Liver (tissue), 9 donors: ENCODE measurements around the gene GRIA3. TPM values are rescaled to one million over a fixed set of nuclear protein-coding genes. Genes with fewer than 3 reads are reported as not detected.

Experiments
- DNase-seq: peaks from one replicate; pipeline ENCODE4 v3.0.0-alpha.2; 2017; ENCODE audit warnings: low spot score
- H3K27ac ChIP-seq, 2 donors: one replicate each; pipeline ENCODE4 v1.7.0; 2013; ENCODE audit warnings: inconsistent platforms in 2 of 2, low read length in 2 of 2, control low read depth in 1 of 2, low read depth in 1 of 2, mild to moderate bottlenecking in 1 of 2
- H3K27me3 ChIP-seq, 4 donors: one replicate each; pipeline versions ENCODE4 v1.6.1 to v1.7.0; 2013; ENCODE audit warnings: low read length in 3 of 4, inconsistent platforms in 1 of 4, mild to moderate bottlenecking in 1 of 4, moderate library complexity in 1 of 4; ENCODE audit not compliant: control insufficient read depth in 4 of 4, insufficient read depth in 4 of 4
- H3K36me3 ChIP-seq, 4 donors: one replicate each; pipeline versions ENCODE4 v1.6.1 to v1.7.0; 2013; ENCODE audit warnings: low read length in 3 of 4, mild to moderate bottlenecking in 3 of 4, low read depth in 1 of 4, moderate library complexity in 1 of 4; ENCODE audit not compliant: control insufficient read depth in 4 of 4, insufficient read depth in 3 of 4
- H3K4me1 ChIP-seq, 4 donors: one replicate each; pipeline versions ENCODE4 v1.6.1 to v1.7.0; 2013; ENCODE audit warnings: low read length in 3 of 4, mild to moderate bottlenecking in 3 of 4, moderate library complexity in 1 of 4; ENCODE audit not compliant: control insufficient read depth in 4 of 4, insufficient read depth in 4 of 4
- H3K4me3 ChIP-seq, 3 donors: one replicate each; pipeline versions ENCODE4 v1.6.1 to v1.7.0; 2013; ENCODE audit warnings: low read length in 3 of 3, control low read depth in 1 of 3, low read depth in 1 of 3, mild to moderate bottlenecking in 1 of 3
- H3K9ac ChIP-seq, 2 donors: one replicate each; pipeline ENCODE4 v1.7.0; 2013; ENCODE audit warnings: low read length in 2 of 2, mild to moderate bottlenecking in 2 of 2, moderate library complexity in 2 of 2, control low read depth in 1 of 2, low read depth in 1 of 2
- H3K9me3 ChIP-seq, 4 donors: one replicate each; pipeline versions ENCODE4 v1.6.1 to v1.7.0; 2013; ENCODE audit warnings: low read length in 3 of 4; ENCODE audit not compliant: control insufficient read depth in 4 of 4
- EGR1 ChIP-seq, 2 donors: IDR thresholded peaks; 2 replicates each; pipeline ENCODE4 v1.6.1; 2016 to 2018; ENCODE audit warnings: antibody characterized with exemption in 2 of 2, low read depth in 2 of 2
- FOXA1 ChIP-seq: IDR thresholded peaks from 2 replicates; pipeline ENCODE4 v1.6.1; 2016; ENCODE audit warnings: antibody characterized with exemption
- FOXA2 ChIP-seq: IDR thresholded peaks from 2 replicates; pipeline ENCODE4 v1.6.1; 2016; ENCODE audit warnings: antibody characterized with exemption
- GABPA ChIP-seq, 2 donors: IDR thresholded peaks in 1 of 2; conservative IDR thresholded peaks in 1 of 2; 2 replicates each; pipeline ENCODE4 v1.6.1; 2016; ENCODE audit warnings: antibody characterized with exemption in 2 of 2, mild to moderate bottlenecking in 1 of 2, moderate library complexity in 1 of 2
- HNF4A ChIP-seq, 2 donors: conservative IDR thresholded peaks; 2 replicates each; pipeline ENCODE4 v1.6.1; 2016; ENCODE audit warnings: antibody characterized with exemption in 2 of 2, mild to moderate bottlenecking in 2 of 2
- HNF4G ChIP-seq: IDR thresholded peaks from 2 replicates; pipeline ENCODE4 v1.6.1; 2016; ENCODE audit warnings: antibody characterized with exemption
- JUND ChIP-seq, 2 donors: IDR thresholded peaks; 2 replicates each; pipeline ENCODE4 v1.6.1; 2016; ENCODE audit warnings: antibody characterized with exemption in 2 of 2
- NR2F2 ChIP-seq: IDR thresholded peaks from 2 replicates; pipeline ENCODE4 v1.6.1; 2016; ENCODE audit warnings: antibody characterized with exemption
- RAD21 ChIP-seq, 2 donors: IDR thresholded peaks; 2 replicates each; pipeline ENCODE4 v1.6.1; 2016; ENCODE audit warnings: antibody characterized with exemption in 2 of 2, mild to moderate bottlenecking in 2 of 2
- REST ChIP-seq: IDR thresholded peaks from 2 replicates; pipeline ENCODE4 v1.6.1; 2016; ENCODE audit warnings: antibody characterized with exemption, mild to moderate bottlenecking
- RXRA ChIP-seq, 2 donors: IDR thresholded peaks; 2 replicates each; pipeline ENCODE4 v1.6.1; 2017 to 2018; ENCODE audit warnings: antibody characterized with exemption in 2 of 2, mild to moderate bottlenecking in 1 of 2
- SP1 ChIP-seq: IDR thresholded peaks from 2 replicates; pipeline ENCODE4 v1.6.1; 2018; ENCODE audit warnings: antibody characterized with exemption, mild to moderate bottlenecking
- TAF1 ChIP-seq: conservative IDR thresholded peaks from 2 replicates; pipeline ENCODE4 v1.6.1; 2016; ENCODE audit warnings: antibody characterized with exemption, mild to moderate bottlenecking
- YY1 ChIP-seq: IDR thresholded peaks from 2 replicates; pipeline ENCODE4 v1.6.1; 2016; ENCODE audit warnings: antibody characterized with exemption, mild to moderate bottlenecking
- WGBS: extraction: QIAGEN DNeasy Blood & Tissue Kit; methylation state at CpG from one replicate; pipeline ENCODE4 v1.1.7; 2013; 5-methylcytosine and 5-hydroxymethylcytosine counted together
- polyA plus RNA-seq, 2 donors: library from polyadenylated mRNA; stranded (reverse) in 1 of 2; unstranded in 1 of 2; fragments of 200-250 nt in 1 of 2; fragments of >200 nt in 1 of 2; fragmentation: Nextera tagmentation in 1 of 2; extraction: Ambion mirVana in 1 of 2; gene quantifications; one replicate each; pipeline versions ENCODE4 v1.2.1 to v1.2.3, GENCODE V29; 2013 to 2015
- total RNA-seq, 2 donors: library from RNA; depleted of rRNA; stranded (reverse); fragments of >200 nt; gene quantifications; one replicate each; pipeline ENCODE4 v1.2.3, GENCODE V29; 2014
- TF ChIP-seq, protein P1 (sequence below): IDR thresholded peaks from 2 replicates; pipeline ENCODE4 v1.6.1; 2016; ENCODE audit warnings: antibody characterized with exemption
- TF ChIP-seq, protein P2 (sequence below): fragments of 150-350 bp; IDR thresholded peaks from 2 replicates; pipeline ENCODE4 v1.5.1; 2017; ENCODE audit warnings: improper control_type of control experiment, low read depth, low read length; ENCODE audit not compliant: missing input control
- TF ChIP-seq, protein P3 (sequence below): IDR thresholded peaks from 2 replicates; pipeline ENCODE4 v1.6.1; 2016; ENCODE audit warnings: antibody characterized with exemption
- TF ChIP-seq, protein P4 (sequence below): IDR thresholded peaks from 2 replicates; pipeline ENCODE4 v1.6.1; 2016; ENCODE audit warnings: antibody characterized with exemption
- donor health status: healthy.
- donor health status: healthy.
- donor health status: healthy.
- donor health status: healthy.
- donor health status: healthy.

The GRIA3 gene
- total and polyA plus RNA-seq, 4 donors: 1.5 to 3.4 (median 2.9) TPM

GRCh38 chrX:123217728-123218127 lies 33.6 kb downstream of the GRIA3 start:
- Histone ChIP-seq H3K4me3 (no peak overlapping the region), H3K9ac (no peak overlapping the region), H3K9me3 (no peaks in the 10 kb centered on the region), H3K27ac (no peak overlapping the region), H3K4me1 (no peaks in the 10 kb centered on the region), H3K27me3 (no peaks in the 10 kb centered on the region), H3K36me3 (no peaks in the 10 kb centered on the region)
- no peak for DNase-seq
- TF ChIP-seq EGR1 (IDR thresholded peaks at IDR 0.05; ENCODE audit: low read depth in 2 of 2) (no peak), REST (no peak), GABPA (IDR thresholded peaks at IDR 0.05 in 1 of 2, conservative IDR thresholded peaks at IDR 0.05 in 1 of 2) (no peak), HNF4A (conservative IDR thresholded peaks at IDR 0.05) (no peak)
- TF ChIP-seq, protein P1, sequence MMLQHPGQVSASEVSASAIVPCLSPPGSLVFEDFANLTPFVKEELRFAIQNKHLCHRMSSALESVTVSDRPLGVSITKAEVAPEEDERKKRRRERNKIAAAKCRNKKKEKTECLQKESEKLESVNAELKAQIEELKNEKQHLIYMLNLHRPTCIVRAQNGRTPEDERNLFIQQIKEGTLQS: no peak
- 97% methylated on average over 2 of the region's 2 CpGs for WGBS

- Histone ChIP-seq H3K9ac (no peak overlapping the region), H3K27me3 (no peaks in the 10 kb centered on the region), H3K9me3 (no peaks in the 10 kb centered on the region), H3K36me3 (no peaks in the 10 kb centered on the region), H3K4me3 (no peak overlapping the region), H3K4me1 (no peaks in the 10 kb centered on the region), H3K27ac (no peak overlapping the region)
- TF ChIP-seq JUND (IDR thresholded peaks at IDR 0.05) (no peak), TAF1 (no peak), HNF4G (no peak), GABPA (IDR thresholded peaks at IDR 0.05 in 1 of 2, conservative IDR thresholded peaks at IDR 0.05 in 1 of 2) (no peak), NR2F2 (no peak), YY1 (no peak), FOXA2 (no peak), RXRA (IDR thresholded peaks at IDR 0.05) (no peak), RAD21 (IDR thresholded peaks at IDR 0.05) (no peak), REST (no peak), SP1 (no peak), EGR1 (IDR thresholded peaks at IDR 0.05; ENCODE audit: low read depth in 2 of 2) (no peak), HNF4A (conservative IDR thresholded peaks at IDR 0.05) (no peak), FOXA1 (no peak)
- TF ChIP-seq, protein P2, sequence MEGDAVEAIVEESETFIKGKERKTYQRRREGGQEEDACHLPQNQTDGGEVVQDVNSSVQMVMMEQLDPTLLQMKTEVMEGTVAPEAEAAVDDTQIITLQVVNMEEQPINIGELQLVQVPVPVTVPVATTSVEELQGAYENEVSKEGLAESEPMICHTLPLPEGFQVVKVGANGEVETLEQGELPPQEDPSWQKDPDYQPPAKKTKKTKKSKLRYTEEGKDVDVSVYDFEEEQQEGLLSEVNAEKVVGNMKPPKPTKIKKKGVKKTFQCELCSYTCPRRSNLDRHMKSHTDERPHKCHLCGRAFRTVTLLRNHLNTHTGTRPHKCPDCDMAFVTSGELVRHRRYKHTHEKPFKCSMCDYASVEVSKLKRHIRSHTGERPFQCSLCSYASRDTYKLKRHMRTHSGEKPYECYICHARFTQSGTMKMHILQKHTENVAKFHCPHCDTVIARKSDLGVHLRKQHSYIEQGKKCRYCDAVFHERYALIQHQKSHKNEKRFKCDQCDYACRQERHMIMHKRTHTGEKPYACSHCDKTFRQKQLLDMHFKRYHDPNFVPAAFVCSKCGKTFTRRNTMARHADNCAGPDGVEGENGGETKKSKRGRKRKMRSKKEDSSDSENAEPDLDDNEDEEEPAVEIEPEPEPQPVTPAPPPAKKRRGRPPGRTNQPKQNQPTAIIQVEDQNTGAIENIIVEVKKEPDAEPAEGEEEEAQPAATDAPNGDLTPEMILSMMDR: no peak
- TF ChIP-seq, protein P1: no peak
- TF ChIP-seq, protein P3, sequence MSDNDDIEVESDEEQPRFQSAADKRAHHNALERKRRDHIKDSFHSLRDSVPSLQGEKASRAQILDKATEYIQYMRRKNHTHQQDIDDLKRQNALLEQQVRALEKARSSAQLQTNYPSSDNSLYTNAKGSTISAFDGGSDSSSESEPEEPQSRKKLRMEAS: no peak
- TF ChIP-seq, protein P4, sequence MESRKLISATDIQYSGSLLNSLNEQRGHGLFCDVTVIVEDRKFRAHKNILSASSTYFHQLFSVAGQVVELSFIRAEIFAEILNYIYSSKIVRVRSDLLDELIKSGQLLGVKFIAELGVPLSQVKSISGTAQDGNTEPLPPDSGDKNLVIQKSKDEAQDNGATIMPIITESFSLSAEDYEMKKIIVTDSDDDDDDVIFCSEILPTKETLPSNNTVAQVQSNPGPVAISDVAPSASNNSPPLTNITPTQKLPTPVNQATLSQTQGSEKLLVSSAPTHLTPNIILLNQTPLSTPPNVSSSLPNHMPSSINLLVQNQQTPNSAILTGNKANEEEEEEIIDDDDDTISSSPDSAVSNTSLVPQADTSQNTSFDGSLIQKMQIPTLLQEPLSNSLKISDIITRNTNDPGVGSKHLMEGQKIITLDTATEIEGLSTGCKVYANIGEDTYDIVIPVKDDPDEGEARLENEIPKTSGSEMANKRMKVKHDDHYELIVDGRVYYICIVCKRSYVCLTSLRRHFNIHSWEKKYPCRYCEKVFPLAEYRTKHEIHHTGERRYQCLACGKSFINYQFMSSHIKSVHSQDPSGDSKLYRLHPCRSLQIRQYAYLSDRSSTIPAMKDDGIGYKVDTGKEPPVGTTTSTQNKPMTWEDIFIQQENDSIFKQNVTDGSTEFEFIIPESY: no peak
- 70% methylated on average over 3 of the region's 3 CpGs for WGBS
- no peak for DNase-seq
Measured at GRCh38 chrX:123219916-123220315, 35.8 kb downstream of the GRIA3 start.
